ENCODE measurements around the gene SLC9A1. TPM values are rescaled to one million over a fixed set of nuclear protein-coding genes. Genes with fewer than 3 reads are reported as not detected.

SLC9A1 gene
- polyA plus RNA-seq, 4 donors = 24.7 to 41.3 (median 40.7) TPM

- WGBS, 3 donors = 39 to 43% (median 40%) methylated on average over 14 to 15 of the region's 15 CpGs
- no peak for FAIRE-seq
- Histone ChIP-seq H3K27ac (ENCODE audit: low read depth in 1 of 3, low read length in 2 of 3) (no peak overlapping the region), H3K36me3 (ENCODE audit: control insufficient read depth in 3 of 3, insufficient read depth in 2 of 3, low read depth in 1 of 3, low read length in 3 of 3) (peaks cover 0 to 79% (median 27%) of the 10 kb centered on the region in 3 donors), H3K9me3 (ENCODE audit: control insufficient read depth in 2 of 2, insufficient read depth in 1 of 2, low read depth in 1 of 2, low read length in 1 of 2) (no peaks in the 10 kb centered on the region), H3K4me3 (ENCODE audit: low read depth in 1 of 3, low read length in 3 of 3) (no peak overlapping the region), H3K27me3 (ENCODE audit: control insufficient read depth in 3 of 3, insufficient read depth in 3 of 3, low read length in 3 of 3) (no peaks in the 10 kb centered on the region), H3K4me1 (ENCODE audit: control insufficient read depth in 3 of 3, insufficient read depth in 2 of 3, low read depth in 1 of 3, low read length in 2 of 3) (peaks cover 0 to 36% (median 0%) of the 10 kb centered on the region in 3 donors)
- peak; percentile 62 to 77 for DNase-seq
These were observed 52.0 kb downstream of the SLC9A1 start for GRCh38 chr1:27102707-27103468.

GRCh38 chr1:27102134-27102706 is 52.7 kb downstream of the SLC9A1 start:
- Histone ChIP-seq H3K36me3 (ENCODE audit: control insufficient read depth in 3 of 3, insufficient read depth in 2 of 3, low read depth in 1 of 3, low read length in 3 of 3) (peaks cover 0 to 73% (median 27%) of the 10 kb centered on the region in 3 donors), H3K4me1 (ENCODE audit: control insufficient read depth in 3 of 3, insufficient read depth in 2 of 3, low read depth in 1 of 3, low read length in 2 of 3) (peaks cover 0 to 36% (median 0%) of the 10 kb centered on the region in 3 donors), H3K27ac (ENCODE audit: low read depth in 1 of 3, low read length in 2 of 3) (no peak overlapping the region), H3K4me3 (ENCODE audit: low read depth in 1 of 3, low read length in 3 of 3) (no peak overlapping the region), H3K9me3 (ENCODE audit: control insufficient read depth in 2 of 2, insufficient read depth in 1 of 2, low read depth in 1 of 2, low read length in 1 of 2) (no peaks in the 10 kb centered on the region), H3K27me3 (ENCODE audit: control insufficient read depth in 3 of 3, insufficient read depth in 3 of 3, low read length in 3 of 3) (no peaks in the 10 kb centered on the region)
- WGBS, 3 donors = 82 to 87% (median 84%) methylated on average over 12 to 17 of the region's 17 CpGs
- FAIRE-seq (no peak), DNase-seq (no peak)

- peaks cover 0 to 71% (median 27%) of the 10 kb centered on the region in 3 donors for H3K36me3 ChIP-seq (ENCODE audit: control insufficient read depth in 3 of 3, insufficient read depth in 2 of 3, low read depth in 1 of 3, low read length in 3 of 3)
These were observed 53.2 kb downstream of the SLC9A1 start for GRCh38 chr1:27101696-27102095.

GRCh38 chr1:27101054-27101491 is 53.9 kb downstream of the SLC9A1 start:
- H3K27me3 ChIP-seq (ENCODE audit: control insufficient read depth in 3 of 3, insufficient read depth in 3 of 3, low read length in 3 of 3) = no peaks in the 10 kb centered on the region
- peaks cover 0 to 36% (median 0%) of the 10 kb centered on the region in 3 donors for H3K4me1 ChIP-seq (ENCODE audit: control insufficient read depth in 3 of 3, insufficient read depth in 2 of 3, low read depth in 1 of 3, low read length in 2 of 3)
- no peak for FAIRE-seq
- H3K36me3 ChIP-seq (ENCODE audit: control insufficient read depth in 3 of 3, insufficient read depth in 2 of 3, low read depth in 1 of 3, low read length in 3 of 3) = peaks cover 0 to 65% (median 23%) of the 10 kb centered on the region in 3 donors
- DNase-seq = no peak
- no peak overlapping the region for H3K27ac ChIP-seq (ENCODE audit: low read depth in 1 of 3, low read length in 2 of 3)
- H3K4me3 ChIP-seq (ENCODE audit: low read depth in 1 of 3, low read length in 3 of 3) = no peak overlapping the region
- no peaks in the 10 kb centered on the region for H3K9me3 ChIP-seq (ENCODE audit: control insufficient read depth in 2 of 2, insufficient read depth in 1 of 2, low read depth in 1 of 2, low read length in 1 of 2)
- 90 to 96% (median 95%) methylated on average over 10 to 11 of the region's 11 CpGs for WGBS, 3 donors

More at GRCh38 chr1:27101696-27102095, 53.2 kb downstream of the SLC9A1 start:
- no peaks in the 10 kb centered on the region for H3K9me3 ChIP-seq (ENCODE audit: control insufficient read depth in 2 of 2, insufficient read depth in 1 of 2, low read depth in 1 of 2, low read length in 1 of 2)
- no peak overlapping the region for H3K27ac ChIP-seq (ENCODE audit: low read depth in 1 of 3, low read length in 2 of 3)
- H3K4me1 ChIP-seq (ENCODE audit: control insufficient read depth in 3 of 3, insufficient read depth in 2 of 3, low read depth in 1 of 3, low read length in 2 of 3) = peaks cover 0 to 36% (median 0%) of the 10 kb centered on the region in 3 donors
- FAIRE-seq (no peak), DNase-seq (no peak)
- no peaks in the 10 kb centered on the region for H3K27me3 ChIP-seq (ENCODE audit: control insufficient read depth in 3 of 3, insufficient read depth in 3 of 3, low read length in 3 of 3)
- no peak overlapping the region for H3K4me3 ChIP-seq (ENCODE audit: low read depth in 1 of 3, low read length in 3 of 3)
- WGBS, 3 donors = 93 to 97% (median 96%) methylated on average over 14 to 15 of the region's 15 CpGs

GRCh38 chr1:27100335-27101053 is 54.4 kb downstream of the SLC9A1 start:
- H3K4me3 ChIP-seq (ENCODE audit: low read depth in 1 of 3, low read length in 3 of 3) = no peak overlapping the region
- no peaks in the 10 kb centered on the region for H3K27me3 ChIP-seq (ENCODE audit: control insufficient read depth in 3 of 3, insufficient read depth in 3 of 3, low read length in 3 of 3)
- FAIRE-seq (no peak), DNase-seq (no peak)
- WGBS, 3 donors = 88 to 94% (median 94%) methylated on average over 32 to 33 of the region's 33 CpGs
- H3K9me3 ChIP-seq (ENCODE audit: control insufficient read depth in 2 of 2, insufficient read depth in 1 of 2, low read depth in 1 of 2, low read length in 1 of 2) = no peaks in the 10 kb centered on the region
- H3K36me3 ChIP-seq (ENCODE audit: control insufficient read depth in 3 of 3, insufficient read depth in 2 of 3, low read depth in 1 of 3, low read length in 3 of 3) = peaks cover 0 to 59% (median 17%) of the 10 kb centered on the region in 3 donors
- peaks cover 0 to 36% (median 0%) of the 10 kb centered on the region in 3 donors for H3K4me1 ChIP-seq (ENCODE audit: control insufficient read depth in 3 of 3, insufficient read depth in 2 of 3, low read depth in 1 of 3, low read length in 2 of 3)
- peak overlapping the region in 2 of 3 donors; percentile 57 to 67 for H3K27ac ChIP-seq (ENCODE audit: low read depth in 1 of 3, low read length in 2 of 3)

- H3K4me3 ChIP-seq (ENCODE audit: low read depth in 1 of 3, low read length in 3 of 3) = no peak overlapping the region
- DNase-seq = peak in 1 of 2 donors; percentile 86
- H3K4me1 ChIP-seq (ENCODE audit: control insufficient read depth in 3 of 3, insufficient read depth in 2 of 3, low read depth in 1 of 3, low read length in 2 of 3) = peaks cover 0 to 36% (median 0%) of the 10 kb centered on the region in 3 donors
- no peaks in the 10 kb centered on the region for H3K9me3 ChIP-seq (ENCODE audit: control insufficient read depth in 2 of 2, insufficient read depth in 1 of 2, low read depth in 1 of 2, low read length in 1 of 2)
- FAIRE-seq = no peak
- WGBS, 3 donors = 37 to 41% (median 39%) methylated on average over 13 to 15 of the region's 15 CpGs
- H3K27me3 ChIP-seq (ENCODE audit: control insufficient read depth in 3 of 3, insufficient read depth in 3 of 3, low read length in 3 of 3) = no peaks in the 10 kb centered on the region
- peak overlapping the region in 2 of 3 donors; percentile 57 to 67 for H3K27ac ChIP-seq (ENCODE audit: low read depth in 1 of 3, low read length in 2 of 3)
- H3K36me3 ChIP-seq (ENCODE audit: control insufficient read depth in 3 of 3, insufficient read depth in 2 of 3, low read depth in 1 of 3, low read length in 3 of 3) = peaks cover 0 to 52% (median 15%) of the 10 kb centered on the region in 3 donors
These were observed 55.2 kb downstream of the SLC9A1 start for GRCh38 chr1:27099587-27100334.

- WGBS, 3 donors = 27 to 30% (median 28%) methylated on average over 4 of the region's 4 CpGs
- no peak overlapping the region for H3K4me3 ChIP-seq (ENCODE audit: low read depth in 1 of 3, low read length in 3 of 3)
- H3K9me3 ChIP-seq (ENCODE audit: control insufficient read depth in 2 of 2, insufficient read depth in 1 of 2, low read depth in 1 of 2, low read length in 1 of 2) = no peaks in the 10 kb centered on the region
- H3K36me3 ChIP-seq (ENCODE audit: control insufficient read depth in 3 of 3, insufficient read depth in 2 of 3, low read depth in 1 of 3, low read length in 3 of 3) = peaks cover 0 to 46% (median 15%) of the 10 kb centered on the region in 3 donors
- peaks cover 0 to 36% (median 0%) of the 10 kb centered on the region in 3 donors for H3K4me1 ChIP-seq (ENCODE audit: control insufficient read depth in 3 of 3, insufficient read depth in 2 of 3, low read depth in 1 of 3, low read length in 2 of 3)
- FAIRE-seq = no peak
- peak in 1 of 2 donors; percentile 82 for DNase-seq
- peak overlapping the region in 2 of 3 donors; percentile 57 to 67 for H3K27ac ChIP-seq (ENCODE audit: low read depth in 1 of 3, low read length in 2 of 3)
- no peaks in the 10 kb centered on the region for H3K27me3 ChIP-seq (ENCODE audit: control insufficient read depth in 3 of 3, insufficient read depth in 3 of 3, low read length in 3 of 3)
These were observed 55.8 kb downstream of the SLC9A1 start for GRCh38 chr1:27099135-27099586.

Data from small intestine (tissue), 7 donors.